IPS-11a (cell line): ENCODE results near the gene GOLIM4.

Experiments
- H3K4me3 ChIP-seq: one replicate; pipeline ENCODE4 v1.5.1; 2013; ENCODE audit warnings: low read depth, low read length, control low read depth

The GOLIM4 gene

DNA sequence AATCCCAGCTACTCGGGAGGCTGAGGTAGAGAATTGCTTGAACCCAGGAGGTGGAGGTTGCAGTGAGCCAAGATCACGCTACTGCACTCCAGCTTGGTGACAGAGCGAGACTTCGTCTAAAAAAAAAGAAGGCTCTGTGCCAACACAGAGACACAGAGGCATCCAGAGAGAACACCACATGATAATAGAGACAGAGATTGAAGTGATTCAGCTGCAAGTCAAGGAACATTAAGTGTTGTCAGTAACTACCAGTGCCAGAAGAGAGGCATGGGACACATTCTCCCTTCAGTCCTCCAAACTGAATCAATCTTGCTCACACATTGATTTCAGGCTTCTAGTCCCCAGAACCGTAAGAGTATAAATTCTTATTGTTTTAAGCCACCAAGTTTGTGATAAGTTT lies 97.5 kb downstream of the GOLIM4 start:
- H3K4me3 ChIP-seq: no peak overlapping the region

DNA sequence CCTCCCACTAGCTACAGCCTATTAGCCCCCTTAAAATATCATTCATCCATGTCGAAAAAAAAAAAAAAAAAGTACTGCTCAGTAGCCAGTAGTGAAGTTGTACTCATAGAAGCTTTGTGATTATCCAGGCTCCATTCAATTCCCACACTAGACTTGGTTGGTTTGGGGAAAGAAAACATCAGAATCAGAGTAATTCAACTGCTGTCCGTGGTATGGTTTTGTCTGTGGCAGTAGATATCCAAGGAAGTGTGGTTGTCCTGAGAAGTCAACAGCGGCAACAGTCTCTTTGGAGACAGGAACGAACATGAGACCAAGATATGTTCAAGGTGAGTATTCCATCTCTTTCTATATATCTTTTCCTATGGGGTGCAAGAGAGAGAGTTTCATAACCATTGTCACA lies 99.2 kb downstream of the GOLIM4 start:
- H3K4me3 ChIP-seq: no peak overlapping the region

DNA sequence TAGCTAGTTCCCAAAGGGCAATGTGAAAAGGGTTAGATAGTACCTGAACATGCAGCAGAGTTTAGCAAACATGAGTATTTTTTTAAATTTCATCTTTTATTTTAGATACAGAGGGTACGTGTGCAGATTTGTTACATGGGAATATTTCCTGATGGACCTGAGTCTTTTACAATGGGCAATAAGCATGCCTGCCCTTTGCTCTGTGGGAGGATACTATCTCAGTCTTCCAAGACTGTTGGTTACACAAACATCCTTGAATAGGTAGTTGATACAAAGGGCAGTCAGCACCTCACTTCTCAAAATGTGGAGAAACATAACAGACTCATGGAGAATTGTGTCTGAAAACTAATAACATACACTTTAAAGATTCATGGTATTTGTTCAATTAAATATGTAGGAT lies 103.3 kb downstream of the GOLIM4 start:
- H3K4me3 ChIP-seq: no peak overlapping the region

DNA sequence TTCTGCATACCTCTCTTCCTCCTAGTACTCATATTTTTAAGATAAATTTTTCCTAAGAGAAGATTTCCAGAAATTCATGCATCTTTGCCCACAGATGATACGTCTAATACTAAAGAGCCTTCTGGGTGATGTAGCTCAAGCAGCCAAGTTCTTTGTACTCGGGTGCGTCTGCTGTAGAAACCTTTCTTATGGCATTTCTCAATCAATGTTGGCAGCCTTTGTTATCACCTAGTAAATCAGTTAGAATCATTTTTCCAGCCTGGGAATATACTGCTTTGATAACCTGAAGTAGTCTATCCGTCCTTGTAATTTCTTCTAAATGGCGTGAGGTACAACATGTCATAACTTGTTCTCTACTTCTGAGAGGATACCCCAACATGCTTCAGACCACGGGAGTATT lies 104.5 kb downstream of the GOLIM4 start:
- H3K4me3 ChIP-seq: no peak overlapping the region

GRCh38 chr3:167989999-167990398 lies 105.7 kb downstream of the GOLIM4 start:
- H3K4me3 ChIP-seq: no peak overlapping the region

DNA sequence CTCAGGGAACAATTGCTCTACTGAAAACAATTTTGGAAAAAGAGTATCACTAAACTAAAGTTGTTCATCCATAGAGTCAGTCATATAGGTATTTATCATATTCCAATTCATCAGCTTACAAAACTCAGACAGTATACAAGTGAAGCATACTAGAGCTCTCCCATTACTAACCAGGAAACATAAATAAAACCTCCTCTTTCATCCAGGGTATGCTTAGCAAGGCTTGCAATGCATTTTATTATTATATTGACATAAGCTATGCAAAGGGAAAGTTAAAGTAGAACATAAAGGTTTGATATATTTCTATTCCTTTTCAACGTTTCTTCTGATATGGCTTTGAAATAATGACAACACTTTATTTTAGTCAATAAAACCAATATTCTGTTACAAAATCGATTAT lies 106.7 kb downstream of the GOLIM4 start:
- no peak overlapping the region for H3K4me3 ChIP-seq

DNA sequence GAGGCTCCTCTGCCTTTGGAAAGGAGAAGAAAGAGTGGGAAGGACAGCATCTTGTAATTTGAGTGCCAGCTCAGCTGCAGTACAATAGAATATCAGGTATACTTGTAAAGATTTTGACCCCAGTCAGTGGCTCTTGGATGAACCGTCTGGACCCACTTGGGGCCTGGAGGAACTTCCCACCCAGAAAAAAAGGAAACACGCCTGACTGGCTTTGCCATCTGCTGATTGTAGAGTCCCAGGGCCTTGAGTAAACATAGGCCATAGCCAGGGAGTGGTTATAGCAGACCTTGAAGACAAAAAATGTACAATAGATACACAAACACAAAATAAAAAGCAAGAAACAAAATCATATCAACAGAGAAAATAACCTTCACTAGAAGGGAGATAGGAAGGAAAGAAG lies 112.1 kb downstream of the GOLIM4 start:
- no peak overlapping the region for H3K4me3 ChIP-seq

DNA sequence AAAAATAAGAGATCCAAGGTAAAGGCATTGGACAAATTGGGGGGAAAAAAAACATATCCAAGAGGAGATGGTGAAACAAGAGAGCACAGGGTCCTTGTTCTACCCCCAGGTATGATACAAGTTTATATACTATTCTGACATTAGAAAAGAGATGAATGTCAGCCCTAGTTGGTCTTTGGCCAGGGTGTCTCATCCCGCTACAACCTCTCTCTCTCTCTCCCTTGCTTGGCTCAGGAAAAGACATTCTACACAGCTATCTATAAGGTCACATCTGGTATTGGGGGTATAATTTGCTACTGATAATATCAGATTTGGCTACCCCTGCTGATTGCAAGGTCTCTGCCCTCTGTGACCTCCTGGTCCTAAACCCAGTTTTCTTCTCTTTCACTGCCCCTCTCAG lies 117.2 kb downstream of the GOLIM4 start:
- H3K4me3 ChIP-seq: no peak overlapping the region

DNA sequence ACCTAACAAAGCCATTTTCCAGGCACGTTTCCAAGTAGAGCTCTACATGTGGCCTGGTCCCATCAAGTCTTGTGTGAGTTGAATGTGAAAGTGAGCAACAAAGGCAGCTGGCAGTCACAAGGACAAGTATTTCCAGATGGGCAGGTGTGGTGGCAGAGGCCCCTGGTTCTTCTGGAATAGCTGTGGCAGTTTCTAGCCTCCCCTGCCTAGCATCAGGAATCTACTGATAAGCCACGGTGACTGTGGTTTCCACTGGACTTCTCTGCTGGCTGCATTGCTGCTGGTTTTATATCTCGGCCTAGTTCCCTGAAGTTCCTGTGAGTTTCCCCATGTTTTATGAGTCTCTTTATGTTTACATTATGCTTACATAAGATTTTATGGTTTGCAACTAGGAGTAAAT lies 117.7 kb downstream of the GOLIM4 start:
- no peak overlapping the region for H3K4me3 ChIP-seq

DNA sequence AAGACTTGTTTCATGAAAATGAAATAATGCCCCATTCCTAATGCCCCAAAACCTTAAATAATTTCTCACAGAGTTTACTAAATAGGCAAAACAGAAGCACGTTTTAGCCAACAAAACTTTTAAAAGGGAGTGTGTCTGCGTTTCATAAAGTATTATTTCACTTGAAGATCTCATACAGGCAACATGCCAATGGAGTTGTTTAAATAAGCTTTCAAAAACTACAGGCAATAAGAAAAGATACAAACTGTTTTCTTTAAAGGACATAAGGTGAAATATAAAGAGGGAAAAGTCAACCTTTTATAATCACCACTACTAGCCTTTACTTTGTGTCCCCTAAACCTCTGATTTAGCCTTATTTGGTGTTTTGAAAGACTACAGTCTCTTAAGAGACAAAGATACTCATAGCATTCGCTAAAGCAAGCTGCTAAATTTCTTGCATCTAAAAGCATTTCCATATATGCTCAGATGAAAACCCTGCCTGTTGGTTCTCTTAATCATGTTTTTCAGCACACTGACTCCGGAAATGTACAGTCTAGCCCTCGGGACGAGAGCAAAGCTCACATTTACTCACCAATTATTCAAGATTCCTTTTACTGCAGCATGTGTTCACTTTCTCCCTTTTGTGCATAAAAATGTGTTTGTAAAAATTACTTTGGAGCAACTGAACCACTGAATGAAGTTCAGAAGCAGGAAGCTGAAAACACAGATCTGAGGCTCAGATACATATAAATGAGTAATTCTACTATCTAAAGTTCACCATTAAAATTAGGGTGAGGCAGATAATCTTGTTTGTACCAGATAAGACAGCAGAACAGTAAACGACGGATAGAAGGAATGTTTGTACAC lies 119.0 kb downstream of the GOLIM4 start:
- H3K4me3 ChIP-seq: no peak overlapping the region

DNA sequence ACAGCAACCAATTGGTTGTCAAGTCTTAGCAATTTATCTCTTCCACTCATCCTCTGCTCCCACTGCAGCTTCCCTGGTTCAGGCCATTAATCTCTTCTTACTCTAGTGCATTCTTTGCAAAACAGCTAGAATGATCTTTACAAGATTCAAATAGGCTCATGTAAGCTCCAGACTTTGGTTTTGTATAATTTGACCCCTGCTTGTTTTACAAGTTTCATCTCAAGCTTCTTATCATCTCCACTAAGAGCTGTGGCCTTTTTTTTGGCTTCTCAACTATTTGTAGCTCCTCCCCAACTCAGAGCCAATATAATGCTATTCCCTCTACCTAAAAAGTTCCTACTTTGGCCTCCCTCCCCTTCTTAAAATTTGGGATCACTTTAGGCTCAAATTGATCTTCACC lies 121.8 kb downstream of the GOLIM4 start:
- H3K4me3 ChIP-seq: no peak overlapping the region

DNA sequence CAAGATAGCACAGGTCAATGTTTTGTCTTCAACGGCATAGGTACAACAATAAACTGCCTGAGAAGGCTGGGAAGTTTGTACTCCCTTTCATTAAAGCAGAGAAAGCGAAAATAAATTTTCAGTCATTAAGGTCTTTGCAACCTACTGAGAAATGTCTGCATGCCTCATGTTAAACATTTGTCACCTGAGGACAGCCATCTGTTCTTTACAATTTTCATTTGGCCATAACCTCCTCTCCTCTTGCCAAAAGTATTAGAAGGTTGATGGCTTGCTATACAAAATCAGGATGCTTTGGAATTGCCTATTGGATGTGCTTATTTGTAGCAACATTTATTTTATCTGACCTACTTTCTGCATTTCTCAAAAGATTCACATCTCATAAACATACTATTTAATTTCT lies 122.7 kb downstream of the GOLIM4 start:
- H3K4me3 ChIP-seq: no peak overlapping the region

GRCh38 chr3:167972502-167972901 lies 123.2 kb downstream of the GOLIM4 start:
- H3K4me3 ChIP-seq: no peak overlapping the region

GRCh38 chr3:167969548-167969947 lies 126.2 kb downstream of the GOLIM4 start:
- no peak overlapping the region for H3K4me3 ChIP-seq

GRCh38 chr3:167967257-167968036 lies 128.3 kb downstream of the GOLIM4 start:
- H3K4me3 ChIP-seq: no peak overlapping the region
